T-helper 2 cell (primary cell): ENCODE measurements around the gene SLC46A2.
A peak's percentile ranks its signal among the peaks of the same experiment; 100 is the strongest.

ENCODE experiments used
- DNase-seq, 5 experiments: peaks; one replicate each; pipeline versions ENCODE4 v3.0.0 to v3.0.0-alpha.2; 2012 to 2022

The SLC46A2 gene

GRCh38 chr9:112856843-112857242 lies 33.8 kb downstream of the SLC46A2 start:
- no peak for DNase-seq

- no peak for DNase-seq
Observed at GRCh38 chr9:112856200-112856599, 34.5 kb downstream of the SLC46A2 start.

DNA sequence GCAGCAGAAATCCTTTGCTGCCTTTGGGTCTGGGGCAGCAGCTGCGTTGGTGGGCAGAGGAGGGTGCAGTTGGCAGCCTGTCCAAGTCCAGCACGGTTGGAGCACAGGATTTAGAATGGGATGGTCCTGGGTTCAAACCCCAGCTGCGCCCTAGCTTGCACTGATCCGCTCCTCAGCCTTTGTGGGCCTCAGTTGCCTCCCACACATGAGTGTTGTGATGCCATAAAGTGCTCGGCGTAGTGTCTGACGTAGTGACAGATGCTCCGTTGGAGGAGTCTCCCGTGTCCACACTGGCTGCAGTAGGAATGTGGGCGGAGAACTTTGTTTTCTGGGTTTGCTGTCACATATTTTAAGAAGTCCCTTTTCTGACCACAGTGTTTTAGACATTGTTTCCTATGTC lies 36.0 kb downstream of the SLC46A2 start:
- no peak for DNase-seq

DNA sequence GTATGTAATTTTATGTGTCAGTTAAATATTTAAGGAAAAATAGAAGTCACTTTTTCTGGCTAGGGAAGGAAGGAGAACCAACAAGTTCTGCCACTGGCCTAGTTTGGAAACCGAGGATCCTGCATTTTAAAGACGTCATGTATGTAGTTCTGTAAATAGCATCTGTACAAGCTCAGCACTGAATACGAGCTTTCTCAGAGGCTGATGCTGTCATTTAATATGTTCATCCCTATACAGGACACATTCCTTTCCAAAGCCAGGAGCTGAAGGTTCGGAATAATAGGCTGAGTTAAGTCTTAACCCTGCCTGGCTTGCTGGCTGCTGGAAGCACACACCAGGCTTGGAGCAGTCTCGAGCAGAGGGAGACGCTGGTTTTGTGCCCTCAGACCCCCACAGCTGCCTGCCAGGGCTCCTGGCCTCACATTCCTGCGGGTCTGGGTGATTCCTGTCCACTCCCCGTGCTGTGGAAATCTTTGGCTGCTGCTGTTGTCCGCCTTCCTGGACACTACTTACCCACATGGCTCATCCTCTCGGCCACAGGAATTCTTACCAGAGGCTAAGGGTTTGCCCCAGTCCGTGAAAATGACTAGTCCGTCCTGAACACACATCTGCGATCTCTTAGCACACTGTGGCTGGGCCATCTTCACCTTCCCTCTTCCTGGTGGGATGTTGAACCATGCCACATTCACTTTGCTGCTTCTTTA lies 36.6 kb downstream of the SLC46A2 start:
- no peak for DNase-seq

DNA sequence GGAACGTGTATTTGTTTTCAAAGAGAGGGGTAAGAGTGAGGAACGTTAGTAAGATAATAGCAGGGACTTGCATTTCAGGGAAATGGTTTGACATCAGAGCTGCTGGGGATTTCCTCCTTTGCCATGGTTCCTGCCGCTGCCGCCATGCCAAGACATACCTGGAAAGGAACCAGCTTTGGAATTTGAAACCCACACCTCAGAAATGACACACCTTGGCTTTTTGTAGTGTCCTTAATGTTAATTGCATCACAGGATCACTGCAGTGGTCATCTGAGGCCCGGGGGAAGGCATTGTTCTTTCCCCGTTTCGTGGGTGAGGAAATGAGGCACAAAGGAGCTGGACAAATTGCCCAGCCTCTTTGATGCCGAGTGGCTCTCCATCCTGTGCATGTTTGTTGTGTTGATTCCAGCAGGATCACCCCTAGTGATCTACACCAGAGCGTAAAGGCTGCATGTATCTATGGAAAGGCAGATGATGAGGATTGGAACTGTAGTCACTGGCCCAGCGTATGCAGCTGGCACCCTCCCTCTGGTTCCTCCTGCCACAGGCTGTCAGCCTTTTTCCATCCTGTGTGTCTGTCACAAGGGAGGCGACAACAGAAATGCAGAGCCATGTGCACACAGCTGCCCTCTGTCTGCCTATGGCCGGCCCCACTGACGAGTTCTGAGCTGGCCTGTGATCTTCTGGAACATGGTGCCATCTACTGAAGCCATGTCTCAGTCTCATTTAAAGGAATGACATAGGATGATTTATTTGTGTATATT lies 37.8 kb downstream of the SLC46A2 start:
- DNase-seq = no peak

DNA sequence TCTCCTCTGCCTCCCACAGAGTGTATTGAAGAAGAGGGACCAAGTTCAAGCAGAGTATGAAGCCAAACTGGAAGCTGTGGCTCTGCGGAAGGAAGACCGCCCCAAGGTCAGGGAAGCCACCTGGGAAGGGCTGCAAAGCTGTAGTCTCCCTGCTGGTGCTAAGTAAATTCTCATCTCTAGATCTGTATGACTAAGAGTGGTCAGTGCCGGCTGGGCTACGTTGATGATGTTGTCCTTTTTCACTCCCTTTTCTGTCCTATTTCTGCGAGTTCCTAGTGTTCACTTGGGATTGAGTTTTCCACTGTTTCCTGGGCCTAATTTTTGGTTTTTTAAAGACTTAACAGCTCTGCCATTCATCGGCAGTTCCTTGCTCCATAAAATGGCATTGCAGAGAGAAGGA lies 39.8 kb downstream of the SLC46A2 start:
- DNase-seq = no peak

DNA sequence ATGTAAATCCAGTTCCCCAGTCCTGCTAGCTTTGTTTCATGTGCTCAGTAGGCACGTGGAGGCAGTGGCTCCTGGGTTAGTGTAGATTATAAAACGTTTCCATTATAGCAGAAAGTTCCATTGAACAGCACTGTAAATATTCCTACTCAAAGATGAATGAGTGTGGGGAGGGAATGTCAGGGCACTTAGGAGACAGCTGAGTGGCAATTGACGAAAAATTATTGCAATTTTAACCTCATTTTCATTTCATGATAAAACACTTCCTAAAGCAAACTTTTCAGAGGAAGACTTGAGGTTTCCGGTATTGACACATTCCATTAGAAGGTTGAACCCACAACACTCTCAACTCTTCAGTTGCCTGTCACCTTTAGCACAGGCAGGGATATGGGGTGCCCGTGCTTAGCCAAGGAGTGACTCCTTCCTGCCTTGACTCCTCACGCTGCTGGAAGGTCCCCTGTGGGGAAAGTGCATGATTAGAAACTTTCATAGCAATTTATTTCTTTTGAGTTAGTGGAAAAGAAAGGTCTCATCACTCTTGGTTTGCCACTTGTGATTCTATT lies 41.2 kb downstream of the SLC46A2 start:
- peak in 1 of 5 experiments; percentile 13 for DNase-seq

GRCh38 chr9:112848316-112849151 lies 42.1 kb downstream of the SLC46A2 start:
- no peak for DNase-seq

DNA sequence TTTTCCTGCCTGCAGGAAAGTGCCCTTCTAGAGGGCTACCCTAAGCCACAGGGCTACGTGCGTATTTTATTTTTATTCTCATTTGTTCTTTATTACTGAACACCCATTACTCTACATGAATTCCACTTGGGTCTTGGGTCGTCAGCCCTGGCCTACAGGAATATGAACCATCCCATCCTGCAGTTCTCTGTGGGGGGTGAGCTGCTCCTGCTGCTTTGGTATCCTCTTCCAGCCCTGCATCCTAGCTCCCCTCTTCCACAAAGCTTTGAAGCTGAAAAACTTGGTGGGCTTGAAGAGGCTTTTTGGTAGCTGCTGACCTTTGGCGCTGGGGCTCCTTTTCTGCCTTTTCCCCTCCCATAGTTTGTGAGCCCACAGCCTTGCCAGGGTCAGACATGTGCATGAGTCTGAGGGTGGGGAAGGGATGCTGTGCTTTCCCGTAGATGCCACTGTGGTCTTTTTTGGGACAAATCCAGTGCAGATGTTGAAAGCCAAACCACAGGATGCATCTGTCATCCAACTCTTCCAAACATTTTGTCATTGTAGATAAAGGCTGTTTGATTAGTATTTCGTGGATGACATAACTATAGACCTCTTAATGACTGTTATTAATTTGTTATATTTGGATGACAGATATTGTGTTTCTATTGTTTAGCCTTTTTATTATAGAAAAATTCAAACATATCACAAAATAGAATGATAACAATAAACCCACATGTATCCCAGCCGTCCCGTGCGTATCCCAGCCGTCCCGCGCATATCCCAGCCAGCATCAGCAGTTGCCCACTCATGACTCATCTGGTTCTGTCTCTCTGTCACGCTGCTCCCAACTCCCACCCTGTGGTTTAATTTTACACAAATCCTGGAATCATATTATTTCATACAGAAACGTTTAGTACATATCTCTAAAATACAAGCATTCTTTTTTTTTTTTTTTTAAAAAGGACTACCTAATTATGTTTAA lies 43.9 kb downstream of the SLC46A2 start:
- no peak for DNase-seq

GRCh38 chr9:112844771-112845542 lies 45.7 kb downstream of the SLC46A2 start:
- DNase-seq = peak; percentile 33 to 62 (median 57)

DNA sequence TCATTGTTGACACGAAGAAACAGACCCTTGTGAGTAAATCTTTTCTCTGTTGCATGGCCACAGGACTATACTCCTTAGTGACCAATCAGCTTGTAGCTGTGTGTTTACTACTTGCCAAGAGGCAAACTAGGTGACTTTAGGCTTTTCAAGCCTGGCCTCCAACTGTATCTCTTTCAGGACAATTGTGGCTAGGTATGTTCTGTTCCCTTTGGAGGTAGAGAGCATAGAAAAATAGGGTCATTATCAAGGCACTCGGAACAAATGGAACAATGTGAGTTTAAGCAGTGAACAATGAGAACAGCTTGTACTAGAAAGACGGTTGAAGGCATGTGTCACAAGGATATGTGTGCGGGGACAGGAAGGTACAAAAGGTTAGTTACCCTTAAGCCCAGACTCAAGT lies 48.1 kb downstream of the SLC46A2 start:
- no peak for DNase-seq

GRCh38 chr9:112841261-112841660 lies 49.4 kb downstream of the SLC46A2 start:
- no peak for DNase-seq

GRCh38 chr9:112839331-112839730 lies 51.3 kb downstream of the SLC46A2 start:
- DNase-seq = no peak

DNA sequence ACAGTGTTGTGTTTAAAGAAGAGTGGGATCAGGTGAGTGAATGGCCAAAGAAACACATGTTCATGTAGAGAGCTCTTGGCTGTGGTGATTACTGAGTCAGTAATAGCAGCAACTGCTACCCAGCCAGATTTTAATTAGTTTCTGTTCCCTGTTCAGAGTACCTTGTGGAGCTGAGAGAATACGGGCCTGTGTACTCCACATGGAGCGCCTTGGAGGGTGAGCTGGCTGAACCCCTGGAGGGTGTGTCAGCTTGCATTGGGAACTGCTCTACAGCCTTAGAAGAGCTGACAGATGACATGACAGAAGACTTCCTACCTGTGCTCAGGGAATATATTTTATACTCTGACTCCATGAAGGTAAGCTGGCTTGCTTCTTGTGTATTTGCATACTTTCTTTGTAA lies 52.3 kb downstream of the SLC46A2 start:
- no peak for DNase-seq

- no peak for DNase-seq
Observed at GRCh38 chr9:112836394-112836793, 54.3 kb downstream of the SLC46A2 start.

- no peak for DNase-seq
Observed at GRCh38 chr9:112833081-112833480, 57.6 kb downstream of the SLC46A2 start.

- no peak for DNase-seq
Observed at GRCh38 chr9:112831969-112832368, 58.7 kb downstream of the SLC46A2 start.

DNA sequence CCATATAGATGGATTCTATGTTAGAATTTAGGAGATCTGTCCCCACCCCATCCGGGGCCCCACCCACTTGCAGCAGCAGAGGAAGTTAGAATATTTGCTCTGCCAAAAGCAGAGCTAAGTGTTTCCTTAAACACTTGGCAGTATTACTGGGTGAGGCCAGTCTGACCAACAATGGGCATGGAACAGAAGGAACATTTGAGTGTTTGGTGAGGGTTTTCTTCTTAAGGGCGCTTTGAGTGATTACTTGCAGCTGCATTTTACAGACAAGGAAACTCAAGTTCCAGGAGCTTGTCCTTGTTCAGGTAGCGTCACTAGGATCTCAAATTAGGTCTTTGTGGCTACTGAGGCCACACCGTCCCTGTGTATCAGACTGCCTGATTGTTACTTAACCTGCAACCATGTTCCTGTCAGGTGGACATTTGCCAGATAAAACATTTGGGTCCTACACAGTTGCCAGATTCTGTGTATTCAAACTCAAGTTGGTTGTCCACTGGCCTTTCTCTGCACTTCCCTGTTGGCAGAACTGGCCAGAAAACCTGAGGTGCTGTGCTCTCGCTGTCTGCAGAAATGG lies 59.3 kb downstream of the SLC46A2 start:
- no peak for DNase-seq
